NCI-H748 treated with DMSO at 0.1 percent for 48 hours (cell line): ENCODE data around the gene NAB2.

Source experiments
- DNase-seq: peaks from one replicate; lab custom pipeline; 2025; lab: John Stamatoyannopoulos, UW

NAB2 gene

DNA sequence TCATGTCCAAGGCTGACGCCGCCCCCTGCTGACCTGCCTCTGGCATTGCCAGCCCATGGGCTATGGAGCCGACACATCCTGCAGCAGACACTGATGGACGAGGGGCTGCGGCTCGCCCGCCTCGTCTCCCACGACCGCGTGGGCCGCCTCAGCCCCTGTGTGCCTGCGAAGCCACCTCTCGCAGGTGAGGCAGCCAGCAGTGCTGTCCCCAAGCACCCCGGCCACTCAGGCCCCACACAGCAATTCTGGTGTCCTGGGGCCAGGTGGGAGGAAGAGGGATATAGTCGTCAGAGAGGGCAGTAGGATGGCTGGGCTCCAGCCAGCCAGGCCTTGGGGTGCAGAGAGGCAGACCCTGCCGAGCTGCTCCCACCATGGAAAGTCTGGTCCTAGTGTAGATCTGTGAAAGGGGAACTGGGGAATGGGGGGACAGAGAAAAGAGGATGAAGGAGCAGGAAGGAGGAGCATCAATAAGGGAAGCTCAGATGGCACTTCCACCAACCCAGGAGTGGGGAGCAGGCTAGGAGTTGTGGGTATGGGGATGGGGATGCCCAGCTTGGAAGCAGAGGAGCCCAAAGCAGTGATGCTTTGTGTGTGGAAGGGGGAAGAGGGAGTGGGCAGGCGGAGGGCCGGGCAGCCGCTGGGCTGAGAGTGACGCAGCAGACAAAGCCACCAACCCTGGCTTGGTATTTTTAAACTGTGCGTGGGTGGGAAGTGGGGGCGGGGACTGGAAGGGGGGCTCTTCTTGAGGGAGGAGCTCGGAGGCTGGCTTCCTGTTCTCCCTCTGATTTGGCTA, 4.7 kb downstream of the NAB2 start:
- no peak for DNase-seq

- DNase-seq, result no peak
Measured at GRCh38 chr12:57094208-57095160, 5.6 kb downstream of the NAB2 start.

GRCh38 chr12:57095440-57095839, 6.5 kb downstream of the NAB2 start:
- no peak for DNase-seq

DNA sequence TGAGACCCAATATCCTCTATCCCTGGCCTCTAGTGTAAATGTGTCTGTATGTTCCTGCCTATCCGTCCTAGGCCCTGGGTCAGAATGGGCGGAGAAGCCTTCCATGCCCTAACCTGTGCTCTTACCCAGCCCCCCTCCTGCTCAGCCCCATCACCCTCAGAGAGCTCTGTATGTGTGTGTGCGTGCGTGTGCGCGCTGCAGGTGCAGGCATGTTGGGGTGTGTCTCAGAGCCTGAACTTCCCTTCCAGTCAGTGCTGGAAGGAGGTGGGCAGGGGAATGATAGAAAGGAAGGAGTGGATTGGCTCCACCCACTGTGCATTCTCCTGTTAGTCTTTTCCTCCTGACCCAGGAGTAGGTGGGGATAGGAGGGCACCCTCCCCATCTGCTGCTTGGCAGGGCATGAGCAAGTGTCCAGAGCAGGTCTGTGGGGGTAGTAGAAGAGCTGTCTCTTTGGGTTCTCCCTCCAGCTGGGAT, 7.2 kb downstream of the NAB2 start:
- no peak for DNase-seq

DNA sequence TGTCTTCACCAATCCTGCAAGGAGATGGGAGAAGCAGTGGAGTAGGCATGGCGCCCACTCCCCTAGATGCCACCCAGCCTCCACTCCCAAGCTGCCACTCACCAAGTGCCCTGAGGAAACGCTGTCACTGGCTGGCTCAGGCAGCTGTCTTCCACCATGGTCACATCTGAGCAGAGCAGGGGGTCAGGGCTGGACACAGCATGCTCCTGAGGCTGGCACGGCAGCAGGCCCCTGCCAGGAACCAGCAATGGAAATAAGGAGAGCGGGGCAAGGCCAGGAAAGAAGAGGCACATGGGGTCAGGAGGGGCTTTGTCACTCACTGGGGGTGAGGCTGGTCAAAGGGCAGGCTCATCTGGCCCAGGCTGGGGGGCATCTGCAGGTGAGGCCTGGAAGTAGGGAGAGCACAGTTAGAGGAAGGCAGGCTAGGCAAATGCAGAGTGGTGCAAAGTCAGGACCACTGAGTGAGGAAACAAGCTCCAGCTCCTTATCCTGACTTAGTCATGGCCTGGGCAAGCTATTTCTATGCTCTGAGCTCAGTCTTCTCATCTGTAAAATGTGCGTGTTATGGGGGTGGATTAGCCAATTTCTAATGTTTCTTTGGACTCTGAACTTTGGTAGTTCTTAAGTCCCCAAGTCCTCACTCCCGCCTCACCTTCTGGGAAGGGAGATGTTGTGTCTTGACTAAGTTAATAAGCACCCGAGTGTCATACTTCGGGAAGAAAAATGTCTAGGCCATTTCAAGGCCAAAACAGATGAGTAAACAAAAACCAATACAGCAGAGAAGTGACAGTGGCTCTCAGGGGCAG, 8.0 kb downstream of the NAB2 start:
- no peak for DNase-seq

DNA sequence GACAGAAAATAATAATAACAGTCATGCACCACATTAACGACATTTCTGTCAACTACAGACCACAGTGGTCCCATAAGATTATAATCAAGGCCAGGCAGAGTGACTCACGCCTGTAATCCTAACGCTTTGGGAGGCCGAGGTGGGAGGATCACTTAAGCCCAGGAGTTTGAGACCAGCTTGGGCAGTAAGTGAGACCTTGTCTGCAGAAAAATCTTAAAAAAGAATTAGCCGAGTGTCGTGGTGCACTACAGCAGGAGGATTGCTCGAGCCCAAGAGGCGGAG, 8.6 kb downstream of the NAB2 start:
- DNase-seq, result no peak

- DNase-seq, result no peak
Measured at GRCh38 chr12:57098546-57098945, 9.6 kb downstream of the NAB2 start.

GRCh38 chr12:57099047-57099714, 10.3 kb downstream of the NAB2 start:
- no peak for DNase-seq

DNA sequence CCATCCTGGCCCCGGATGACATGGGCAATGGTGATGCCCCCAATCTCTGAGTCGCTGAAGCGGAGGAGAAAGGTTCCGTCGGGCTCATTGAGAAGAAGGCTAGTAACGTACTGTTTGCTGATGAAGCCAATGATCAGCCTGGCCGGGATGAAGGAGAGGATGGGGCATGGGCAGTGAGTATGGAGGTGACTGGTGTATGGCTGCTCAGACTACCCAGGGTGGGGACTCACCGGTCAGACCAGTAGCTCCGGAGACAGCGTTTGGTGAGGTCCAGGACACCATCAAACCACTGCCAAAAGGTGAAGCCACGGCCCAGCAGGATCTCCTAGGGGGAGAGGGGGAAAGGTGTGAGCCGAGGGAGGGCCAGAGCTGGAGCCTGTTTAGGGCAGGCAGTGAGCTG, 10.9 kb downstream of the NAB2 start:
- DNase-seq, result no peak

DNA sequence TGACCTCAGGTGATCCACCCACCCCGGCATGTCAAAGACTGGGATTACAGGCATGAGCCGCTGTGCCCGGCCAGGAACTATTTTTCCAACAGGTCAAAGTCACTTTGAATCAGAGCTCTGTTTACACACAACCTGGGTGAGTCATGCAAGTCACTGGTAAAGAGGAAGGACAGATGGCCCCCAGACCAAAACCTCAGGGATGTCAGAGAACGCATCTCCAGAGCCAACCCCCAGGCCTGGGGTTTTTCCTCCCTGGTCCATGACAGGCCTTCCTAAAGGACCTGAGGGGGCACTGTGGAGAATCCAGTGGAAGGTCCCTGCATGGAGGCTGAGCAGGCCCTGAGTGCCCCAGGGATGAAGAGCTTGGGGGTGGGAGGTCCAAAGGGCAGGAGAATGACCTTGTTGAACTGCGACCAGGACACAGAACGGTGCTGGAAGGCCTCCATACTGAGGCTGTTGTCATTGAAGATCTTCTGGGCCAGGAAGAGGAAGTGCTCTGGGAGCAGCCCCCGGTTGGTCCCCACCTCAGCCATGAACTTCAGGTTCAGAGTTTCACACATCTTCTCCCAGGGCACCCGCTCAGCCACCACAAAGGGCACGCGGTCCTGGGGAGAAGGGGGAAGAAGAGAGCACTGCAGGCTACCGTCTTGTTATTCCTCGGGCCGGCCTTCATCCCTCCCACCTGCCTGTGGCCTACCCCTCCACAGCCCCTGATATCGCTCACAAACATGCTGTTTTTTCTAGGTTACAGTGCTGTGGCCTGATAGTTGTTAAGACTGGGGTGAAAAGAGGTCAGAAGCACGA, 13.2 kb downstream of the NAB2 start:
- no peak for DNase-seq

GRCh38 chr12:57103856-57104255, 14.9 kb downstream of the NAB2 start:
- DNase-seq, result no peak

GRCh38 chr12:57104292-57104910, 15.5 kb downstream of the NAB2 start:
- no peak for DNase-seq

DNA sequence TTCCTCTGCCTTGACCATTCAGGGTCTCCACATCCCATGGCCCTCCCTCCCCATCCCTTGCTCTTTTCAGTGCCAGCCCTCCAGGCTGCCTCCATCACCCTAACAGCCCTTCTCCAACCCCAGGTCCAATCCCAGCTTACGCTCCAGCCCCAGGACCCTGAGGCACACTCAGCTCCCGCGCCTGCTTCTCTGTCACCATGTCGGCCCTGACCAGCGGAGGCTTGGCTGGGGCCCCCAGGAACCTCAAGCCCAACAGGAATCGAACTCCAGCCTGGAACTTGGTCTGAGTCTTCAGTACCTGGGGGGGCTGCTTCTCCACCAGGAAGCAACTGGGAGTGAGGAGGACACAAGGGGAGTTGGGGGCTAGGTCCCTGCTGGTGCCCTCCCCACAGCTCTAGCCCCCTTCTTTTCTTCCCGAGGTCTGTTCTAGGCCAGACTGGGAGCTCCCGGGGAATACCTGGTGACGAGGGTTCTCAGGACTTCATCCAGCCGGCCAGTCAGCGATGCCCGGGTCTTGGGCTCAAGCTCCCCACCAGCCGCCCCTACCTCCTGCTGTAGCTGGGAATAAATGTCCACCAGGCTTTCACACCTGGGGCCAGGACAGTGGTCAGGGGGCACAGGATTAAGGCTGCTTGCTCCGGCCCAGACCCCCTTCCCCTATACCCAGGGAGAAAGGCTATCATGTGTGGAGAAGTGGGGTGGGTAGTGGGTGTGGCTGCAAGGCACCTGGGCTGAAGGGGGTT, 16.3 kb downstream of the NAB2 start:
- no peak for DNase-seq

- DNase-seq, result no peak
Measured at GRCh38 chr12:57106021-57106708, 17.3 kb downstream of the NAB2 start.

DNA sequence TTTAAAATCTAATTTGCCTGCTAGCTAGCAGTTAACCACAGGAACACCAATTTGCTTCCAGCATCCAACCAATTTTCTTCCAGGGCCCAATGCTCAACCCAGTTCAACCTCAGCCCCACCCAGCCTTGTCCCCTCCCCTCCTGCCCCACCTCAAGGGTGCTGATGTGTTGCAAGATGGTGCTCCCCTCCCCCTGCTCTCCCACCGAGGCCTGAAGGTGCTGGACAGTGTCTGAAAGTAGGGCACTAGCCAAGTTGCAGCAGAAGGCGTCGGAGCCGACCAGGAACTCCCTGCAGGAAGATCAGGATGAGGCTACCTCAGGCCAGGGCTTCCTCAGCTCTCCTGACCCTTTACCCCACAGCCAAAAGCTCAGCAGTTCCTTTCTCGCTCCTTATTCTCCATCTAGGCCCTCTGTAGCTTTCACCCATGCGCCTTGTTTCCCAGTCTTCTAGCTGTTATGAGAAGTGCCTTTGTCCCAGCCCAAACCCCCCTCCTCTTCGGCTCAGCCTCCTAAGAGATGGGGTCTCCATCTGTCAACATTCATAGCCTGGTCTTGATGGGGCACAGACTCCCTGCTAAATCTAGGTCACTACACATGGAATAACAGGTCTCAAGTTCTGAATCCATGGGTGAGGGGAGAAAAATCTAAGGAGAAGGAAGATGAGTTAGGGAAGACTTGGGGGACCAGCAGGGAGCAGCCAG, 18.7 kb downstream of the NAB2 start:
- DNase-seq, result no peak

DNA sequence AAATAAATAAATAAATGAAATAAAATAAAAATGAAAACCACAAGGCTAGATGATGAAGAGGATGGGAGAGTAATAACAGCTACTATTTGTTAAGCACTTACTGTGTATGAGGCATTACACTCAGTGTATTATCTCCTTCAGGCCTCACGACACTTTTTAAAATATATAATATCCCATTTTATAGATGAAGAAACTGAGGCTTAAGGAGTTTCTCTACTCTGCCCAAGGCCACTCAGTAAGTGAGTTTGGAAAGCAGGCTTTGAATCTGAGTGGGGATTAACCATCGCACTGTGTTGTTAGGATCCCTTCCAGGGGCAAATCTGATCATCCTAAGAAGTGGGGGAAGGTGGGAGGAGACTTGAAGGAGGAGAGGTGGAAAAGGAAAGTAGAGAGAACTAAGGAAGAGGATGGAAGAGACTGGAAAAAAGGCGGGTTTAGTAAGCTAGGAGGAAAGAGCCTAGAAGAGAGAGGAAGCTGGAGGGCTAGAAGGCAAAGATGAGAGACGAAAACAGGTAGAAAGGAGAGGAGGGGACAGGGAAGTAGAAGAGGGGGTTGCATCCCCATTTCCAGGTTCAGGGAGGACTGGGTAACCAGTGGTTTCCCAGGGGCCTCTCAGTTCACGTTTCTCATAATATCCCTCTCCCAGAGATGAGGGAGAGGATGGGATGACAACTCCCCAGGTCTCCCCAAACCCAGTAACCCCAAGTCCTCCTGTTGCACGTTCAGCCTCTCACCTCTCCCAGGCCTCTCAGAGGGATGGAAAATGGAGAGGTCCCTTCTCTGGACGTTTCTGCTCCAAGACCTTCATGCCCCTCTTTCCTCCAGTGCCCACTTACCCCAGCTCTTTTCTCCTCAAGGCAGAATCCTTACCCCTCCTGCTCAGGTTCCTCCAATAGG, 20.5 kb downstream of the NAB2 start:
- DNase-seq, result no peak
